Stimulated activated CD8-positive, alpha-beta memory T cell treated with anti-CD3 and anti-CD28 coated beads, Interleukin-15, amount 100 ng/mL, for 24 hours (primary cell): ENCODE measurements around the gene RBP7.
"Not testable (repeated sequence)": the region's sequence is repeated elsewhere in the genome, so short reads cannot be mapped to it uniquely, and the experiment has no call there.

Experiments used
- DNase-seq: peaks from one replicate; pipeline ENCODE4 v3.0.0-alpha.2; 2020; ENCODE audit warnings: low read depth

Gene RBP7

DNA sequence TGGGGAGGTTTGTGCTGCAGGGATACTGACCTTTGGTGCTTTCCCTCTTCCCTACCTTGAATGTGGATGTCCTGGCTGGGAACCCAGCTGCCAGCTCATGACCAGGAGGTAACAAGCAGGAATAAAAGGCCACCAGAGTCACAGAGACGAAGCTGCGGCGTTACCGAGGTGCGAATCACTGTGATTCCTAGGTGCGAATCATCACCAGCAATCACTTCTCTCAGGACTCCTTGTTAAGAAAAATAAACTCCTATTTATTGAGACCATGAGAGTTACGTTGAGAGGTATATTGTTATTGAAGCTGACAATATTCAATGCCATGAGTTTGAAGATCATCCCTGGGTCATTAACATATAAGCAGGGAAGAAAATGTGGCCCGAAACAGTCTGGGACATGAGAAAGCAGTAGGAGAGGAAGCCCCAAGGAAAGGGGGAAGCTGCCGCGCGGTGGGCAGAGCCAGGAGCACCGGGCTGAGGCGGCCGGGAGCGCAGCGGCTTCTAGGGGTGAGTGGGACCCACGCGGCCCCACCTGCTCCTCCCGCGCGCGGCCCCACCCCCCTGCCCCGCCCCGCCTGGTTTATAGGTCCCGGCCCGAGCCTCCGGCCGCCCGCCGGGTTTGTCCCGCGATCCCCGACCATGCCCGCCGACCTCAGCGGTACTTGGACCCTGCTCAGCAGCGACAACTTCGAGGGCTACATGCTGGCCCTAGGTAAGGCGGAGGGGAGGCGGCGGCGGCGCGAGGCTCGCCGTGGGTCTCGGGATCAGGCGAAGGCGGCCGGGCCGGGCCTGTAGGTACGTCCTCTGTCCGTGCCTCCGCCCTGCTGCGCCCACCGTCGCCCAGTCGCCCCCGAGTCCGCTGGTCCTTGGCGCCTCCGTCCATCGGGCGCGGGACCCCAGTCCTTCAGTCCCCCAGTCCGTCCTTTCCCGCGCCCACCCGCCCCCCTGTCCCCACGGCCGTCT, at the start of gene RBP7:
TSS of gene RBP7 (plus strand) at position 605 of the 959 bp plus-strand sequence. CDS start at position 636, 31 bp downstream.
- no peak for DNase-seq

DNA sequence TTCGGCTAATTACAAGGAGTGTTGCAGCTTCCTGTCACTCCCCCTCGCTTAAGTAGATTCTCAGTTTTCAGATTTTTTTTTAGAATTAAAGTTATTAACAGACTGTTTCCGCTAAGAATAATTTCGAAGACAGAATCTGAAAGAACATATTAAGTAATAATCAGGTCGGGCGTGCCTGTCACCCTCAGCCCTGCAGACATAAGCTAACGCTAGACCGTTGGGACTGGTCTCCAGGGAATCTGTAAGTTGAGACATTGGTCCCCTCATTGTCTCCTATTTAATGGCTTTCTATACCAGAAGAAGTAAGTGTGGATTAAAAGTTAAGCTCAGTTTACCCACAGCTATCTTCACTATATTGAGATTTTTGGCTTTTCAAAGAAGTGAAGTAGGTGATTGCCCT, 39.3 kb upstream of the RBP7 start:
- no peak for DNase-seq

DNA sequence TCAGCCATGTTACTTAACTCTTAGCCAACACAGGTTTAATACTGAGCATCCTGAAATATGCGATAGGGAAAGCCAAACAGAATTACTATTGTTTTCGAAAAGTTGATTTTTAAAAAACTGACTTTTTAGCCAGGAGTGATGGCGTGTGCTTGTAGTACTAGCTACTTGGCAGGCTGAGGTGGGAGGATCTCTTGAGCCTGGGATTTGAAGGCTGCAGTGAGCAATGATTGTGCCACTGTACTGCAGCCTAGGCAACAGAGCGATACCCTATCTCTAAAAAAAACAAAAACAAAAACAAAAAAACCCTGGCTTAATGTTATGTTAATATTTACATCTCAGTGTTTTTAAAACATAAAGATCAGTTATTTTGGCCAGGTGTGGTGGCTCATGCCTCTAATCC, 37.0 kb upstream of the RBP7 start:
- no peak for DNase-seq

DNA sequence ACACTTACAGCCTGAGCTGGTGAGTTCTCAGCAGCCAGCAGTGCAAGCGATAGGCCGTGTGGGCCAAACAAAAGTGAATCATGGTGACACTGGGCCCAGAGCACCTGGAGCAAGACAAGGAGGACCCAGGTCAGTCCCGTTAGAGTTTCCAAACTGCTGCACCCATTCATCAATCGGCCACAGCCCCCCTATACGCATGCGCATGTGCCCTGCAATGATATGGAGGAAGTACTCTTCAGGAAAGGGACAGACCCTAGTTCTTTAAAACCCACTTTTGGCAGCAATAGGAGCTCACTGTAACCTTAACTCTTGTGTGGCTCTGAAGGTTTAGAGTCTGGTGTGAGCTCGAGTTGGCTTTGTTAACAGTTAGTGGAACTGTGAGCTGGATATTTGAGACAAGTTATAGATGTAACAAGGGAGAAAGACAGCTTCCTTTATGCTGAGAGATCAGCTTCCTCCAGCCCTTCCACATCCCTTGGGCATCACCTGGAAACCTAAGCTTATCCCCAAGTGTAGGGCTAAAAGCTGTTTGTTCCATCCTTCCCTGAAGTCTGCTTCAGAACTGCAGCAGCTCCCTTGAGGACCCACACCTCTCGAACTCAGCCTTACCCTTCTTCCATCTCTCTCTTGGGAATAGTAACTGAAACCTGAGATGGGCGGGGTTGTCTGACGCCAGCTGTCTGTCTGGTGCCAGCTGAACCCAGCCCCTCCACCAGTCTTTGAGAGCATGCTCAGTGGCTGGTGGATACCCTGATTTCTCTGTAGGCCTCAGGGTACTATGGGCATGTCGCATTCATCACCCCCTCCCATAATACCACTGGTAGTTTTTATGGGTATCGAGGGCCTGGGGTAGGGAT, 36.1 kb upstream of the RBP7 start:
- no peak for DNase-seq

DNA sequence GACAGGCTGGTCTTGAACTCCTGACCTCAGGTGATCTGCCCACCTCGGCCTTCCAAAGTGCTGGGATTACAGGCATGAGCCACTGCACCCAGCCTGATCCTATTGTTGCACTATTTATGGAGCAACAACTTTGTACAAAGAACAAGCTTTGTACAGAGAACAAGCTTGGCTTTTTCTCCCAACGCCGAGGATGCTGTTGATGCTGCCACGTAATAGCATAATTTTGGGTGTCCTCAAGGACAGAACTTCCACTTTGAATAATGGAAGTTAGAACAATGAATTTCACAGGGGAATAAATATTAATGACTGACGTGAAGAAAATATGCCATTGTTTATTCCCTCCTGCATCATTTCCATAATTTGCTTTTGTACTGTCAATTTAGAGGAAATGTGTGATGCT, 12.8 kb upstream of the RBP7 start:
- no peak for DNase-seq

DNA sequence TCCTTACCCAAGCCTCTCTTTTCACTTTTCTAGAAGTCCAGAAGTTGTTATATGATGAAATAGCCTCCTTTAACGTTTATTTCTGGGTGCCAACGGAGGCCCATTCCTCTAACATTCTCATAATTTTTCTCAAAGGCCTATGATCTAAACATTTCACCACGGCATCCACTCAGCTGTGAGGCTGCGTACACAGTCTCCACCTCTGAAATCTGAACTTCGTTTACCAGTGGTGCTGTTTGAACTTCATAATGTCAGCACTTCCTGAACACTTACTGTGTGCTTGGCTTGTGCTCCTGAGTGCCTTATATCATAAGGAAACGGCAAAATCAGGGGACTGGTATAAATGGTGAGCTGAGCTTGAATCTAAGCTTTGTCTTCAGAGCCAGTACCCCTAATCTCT, 12.0 kb upstream of the RBP7 start:
- no peak for DNase-seq

DNA sequence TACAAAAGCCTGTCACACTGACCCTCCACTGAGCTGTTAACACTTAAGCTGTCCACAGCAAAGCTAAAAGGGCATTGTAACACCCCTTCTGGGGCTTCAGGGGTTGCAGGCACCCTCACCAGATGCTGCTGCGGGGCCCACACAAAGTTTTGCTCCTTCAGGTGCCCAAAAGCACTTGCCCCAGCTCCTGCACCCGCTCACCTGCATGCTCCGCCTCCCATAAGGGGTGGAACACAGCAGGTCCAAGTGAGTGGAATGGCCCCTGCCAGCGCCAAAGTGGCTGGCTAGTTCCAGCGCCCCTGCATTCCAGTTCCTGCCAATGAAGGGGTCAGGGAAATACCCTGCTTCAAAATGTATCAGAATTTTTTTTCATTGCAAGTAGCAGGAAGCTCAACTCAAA, 7.3 kb upstream of the RBP7 start:
- no peak for DNase-seq

DNA sequence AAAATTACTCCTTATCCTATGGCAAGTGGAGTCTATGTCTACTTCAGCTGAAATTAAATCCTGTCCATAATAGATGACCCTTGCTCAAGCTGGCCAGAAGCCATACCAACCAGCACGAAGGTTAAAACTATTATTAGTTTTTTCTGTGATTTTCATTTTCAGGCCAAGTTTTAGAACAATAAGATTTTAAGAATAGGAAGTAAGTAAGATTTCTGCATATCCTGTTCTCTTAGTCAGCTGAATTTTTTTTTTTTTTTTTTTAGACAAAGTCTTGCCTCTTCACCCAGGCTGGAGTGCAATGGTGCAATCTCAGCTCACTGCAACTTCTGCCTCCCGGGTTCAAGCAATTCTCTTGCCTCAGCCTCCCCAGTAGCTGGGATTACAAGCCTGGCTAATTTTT, 6.1 kb upstream of the RBP7 start:
- no peak for DNase-seq

DNA sequence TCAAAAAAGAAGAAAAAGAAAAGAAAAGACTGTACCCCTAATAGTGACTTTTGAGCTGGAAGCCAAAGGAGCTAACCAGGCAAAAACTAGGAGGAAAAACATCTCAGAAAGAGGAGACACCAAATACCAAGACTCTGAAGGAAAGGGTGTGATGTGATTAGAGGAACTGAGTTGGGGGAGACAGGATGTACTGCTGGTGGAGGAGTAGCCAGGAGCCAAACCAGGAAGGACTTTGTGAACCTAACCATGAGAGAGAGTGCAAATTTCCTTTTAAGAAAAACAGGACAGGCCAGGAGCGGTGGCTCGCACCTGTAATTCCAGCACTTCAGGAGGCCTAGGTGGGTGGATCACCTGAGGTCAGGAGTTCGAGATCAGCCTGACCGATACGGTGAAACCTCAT, 4.1 kb upstream of the RBP7 start:
- DNase-seq: no peak

DNA sequence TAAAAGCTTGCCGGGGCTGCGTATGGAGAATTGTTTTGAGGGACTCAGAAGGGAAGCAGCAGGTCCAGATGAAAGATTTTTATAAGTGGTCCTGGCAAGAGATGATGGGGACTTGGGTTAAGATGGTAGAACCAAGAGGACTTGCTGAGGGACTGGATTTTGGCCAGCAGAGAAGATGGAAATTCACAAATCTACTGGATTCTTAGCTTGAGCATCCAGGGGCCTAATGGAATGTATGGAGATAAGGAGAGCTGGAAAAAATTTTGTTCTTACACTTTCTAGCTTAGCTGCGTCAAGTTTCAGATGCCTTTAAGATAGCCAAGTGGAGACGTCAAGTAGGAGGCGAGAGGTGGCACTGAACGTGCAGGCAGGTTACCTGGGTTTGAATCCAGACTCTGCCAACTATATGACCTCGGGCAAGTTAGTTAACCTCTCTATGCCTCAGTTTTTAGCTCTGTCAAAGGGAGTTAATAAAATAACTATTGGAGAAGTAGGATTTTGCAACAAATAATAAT, 3.4 kb upstream of the RBP7 start:
- no peak for DNase-seq

DNA sequence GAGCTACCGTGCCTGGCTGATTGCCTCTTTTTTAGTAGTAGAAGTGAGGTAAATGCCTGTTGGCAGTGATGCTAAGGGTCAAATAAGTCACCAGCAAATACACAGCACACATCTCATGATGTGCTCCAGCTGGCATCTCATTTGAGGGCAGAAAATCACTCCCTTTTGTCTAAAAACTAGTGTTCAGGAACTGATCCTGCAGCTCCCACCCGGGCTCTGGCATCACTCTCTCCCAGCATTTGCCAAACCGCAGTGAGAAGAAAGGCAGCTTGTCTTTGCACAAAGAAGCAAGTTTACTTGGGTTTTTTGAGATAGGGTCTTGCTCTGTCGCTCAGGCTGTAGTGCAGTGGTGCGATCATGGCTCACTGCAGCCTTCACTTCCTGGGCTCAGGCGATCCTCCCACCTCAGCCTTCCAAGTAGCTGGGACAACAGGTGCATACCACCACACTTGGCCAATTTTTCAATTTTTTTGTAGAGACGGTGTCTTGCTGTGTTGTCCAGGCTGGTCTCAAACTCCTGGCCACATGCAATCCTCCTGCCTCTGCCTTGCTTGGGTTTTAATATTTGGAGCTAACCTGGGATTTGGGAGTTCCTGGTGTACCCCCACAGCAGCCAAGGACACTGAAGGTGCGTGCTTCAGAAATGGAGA, 4.1 kb downstream of the RBP7 start:
- DNase-seq: no peak

DNA sequence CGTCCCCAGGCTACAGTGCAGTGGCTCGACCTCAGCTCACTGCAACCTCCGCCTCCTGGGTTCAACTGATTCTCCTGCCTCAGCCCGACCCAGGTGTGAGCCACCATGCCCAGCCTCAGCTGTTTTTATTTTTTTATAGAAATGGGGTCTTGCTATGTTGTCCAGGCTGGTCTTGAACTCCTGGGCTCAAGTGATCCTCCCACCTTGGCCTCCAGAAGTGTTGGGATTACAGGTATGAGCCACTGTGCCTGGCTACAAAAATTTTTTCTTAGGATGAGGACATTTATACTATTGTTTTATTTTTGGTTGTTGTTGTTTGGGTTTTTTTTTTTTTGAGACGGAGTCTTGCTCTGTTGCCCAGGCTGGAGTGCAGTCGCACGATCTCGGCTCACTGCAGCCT, 8.2 kb downstream of the RBP7 start:
- not testable (repeated sequence) for DNase-seq

DNA sequence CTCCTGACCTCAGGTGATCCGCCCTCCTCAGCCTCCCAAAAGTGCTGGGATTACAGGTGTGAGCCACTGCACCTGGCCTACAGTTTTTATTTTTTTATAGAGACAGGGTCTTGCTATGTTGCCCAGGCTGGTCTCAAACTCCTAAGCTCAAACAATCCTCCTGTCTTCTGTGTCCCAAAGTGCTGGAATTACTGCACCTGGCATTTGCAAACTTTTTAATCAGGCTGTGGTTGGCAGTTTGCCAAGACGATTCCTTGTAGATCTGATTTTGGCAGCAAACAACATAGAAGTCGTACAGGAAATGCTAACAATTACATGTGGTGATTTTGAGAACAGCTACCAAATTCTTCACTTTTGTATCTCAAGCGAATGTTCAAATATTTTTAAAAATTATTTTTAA, 10.1 kb downstream of the RBP7 start:
- no peak for DNase-seq

DNA sequence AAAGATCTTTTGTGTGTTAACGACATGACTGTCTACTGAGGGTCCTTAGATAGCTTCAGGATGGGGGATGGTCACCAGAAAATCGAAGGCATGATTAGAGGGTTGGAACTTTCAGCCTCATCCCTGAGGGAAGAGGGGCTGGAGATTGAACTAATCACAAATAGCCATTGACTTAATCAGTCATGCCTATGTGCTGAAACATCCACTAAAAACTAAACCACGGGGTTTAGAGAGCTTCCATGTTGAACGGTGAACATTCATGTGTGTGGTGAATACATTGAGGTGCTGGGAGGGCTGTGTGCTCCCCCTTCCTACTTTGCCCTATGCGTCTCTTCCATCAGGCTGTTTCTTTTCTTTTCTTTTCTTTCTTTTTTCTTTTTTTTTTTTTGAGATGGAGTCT, 17.0 kb downstream of the RBP7 start:
- no peak for DNase-seq

DNA sequence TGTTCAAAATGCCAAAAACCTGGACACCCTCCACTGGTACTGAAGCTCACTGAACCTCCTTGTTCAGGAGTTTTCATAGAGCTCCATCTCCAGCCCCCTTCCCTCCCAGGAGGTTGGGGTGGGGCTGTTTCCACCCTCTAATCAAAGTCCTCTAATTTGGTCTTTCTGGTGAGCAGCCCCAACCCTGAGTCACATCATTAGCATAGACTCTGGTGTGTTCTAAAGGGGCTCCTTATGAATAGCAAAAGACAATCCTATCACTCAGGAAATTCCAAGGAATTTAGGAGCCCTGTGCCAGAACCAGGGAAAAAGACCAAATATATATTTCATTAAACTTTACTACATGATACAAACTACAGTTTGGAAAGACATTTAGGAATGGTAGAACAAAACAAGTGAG, 22.5 kb downstream of the RBP7 start:
- no peak for DNase-seq

DNA sequence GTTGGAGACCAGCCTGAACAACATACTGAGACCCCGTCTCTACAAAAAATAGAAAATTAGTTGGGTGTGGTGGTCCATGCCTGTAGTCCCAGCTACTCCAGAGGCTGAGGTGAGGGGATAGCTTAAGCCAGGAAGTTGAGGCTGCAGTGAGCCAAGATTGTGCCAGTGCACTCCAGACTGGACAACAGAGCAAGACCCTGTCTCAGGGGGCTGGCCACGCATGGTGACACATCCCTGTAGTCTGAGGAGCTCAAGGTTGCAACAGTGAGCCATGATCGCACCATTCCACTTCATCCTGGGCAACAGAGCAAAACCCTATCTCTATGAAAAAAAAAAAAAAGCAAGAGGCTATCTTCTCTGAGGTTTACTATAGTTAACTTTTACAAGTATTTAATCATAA, 23.1 kb downstream of the RBP7 start:
- DNase-seq: no peak

DNA sequence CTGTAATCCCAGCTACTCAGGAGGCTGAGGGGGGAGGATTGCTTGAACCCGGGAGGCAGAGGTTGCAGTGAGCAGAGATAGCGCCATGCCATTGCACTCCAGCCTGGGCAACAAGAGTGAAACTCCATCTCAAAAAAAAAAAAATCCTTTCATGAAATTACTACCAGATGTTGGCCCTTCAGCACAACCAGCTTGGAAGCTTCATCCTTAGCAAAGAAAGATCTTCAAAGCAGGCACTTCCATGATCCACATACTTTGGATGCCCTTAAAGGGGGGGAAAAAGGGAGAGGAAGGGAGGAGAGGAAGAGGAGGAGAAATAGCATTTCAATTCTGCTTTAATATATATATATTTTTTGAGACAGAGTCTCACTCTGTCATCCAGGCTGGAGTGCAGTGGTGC, 23.6 kb downstream of the RBP7 start:
- not testable (repeated sequence) for DNase-seq

DNA sequence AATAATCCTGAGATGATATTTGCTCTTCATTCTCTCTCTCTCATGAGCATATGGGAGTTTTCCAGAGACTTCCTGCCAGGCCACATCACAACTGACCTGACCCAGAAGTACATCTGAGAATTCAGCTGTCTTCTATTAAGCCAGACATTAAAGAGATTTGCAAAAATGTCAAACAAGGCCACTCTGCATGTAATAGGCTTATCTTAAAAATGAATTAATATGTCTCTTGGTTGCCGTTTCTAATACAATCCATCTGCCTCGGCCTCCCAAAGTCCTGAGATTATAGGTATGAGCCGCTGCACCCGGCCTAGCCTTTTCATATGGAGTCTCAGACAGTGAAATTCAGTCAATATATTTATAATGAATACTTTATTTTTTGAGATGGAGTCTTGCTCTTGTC, 25.0 kb downstream of the RBP7 start:
- not testable (repeated sequence) for DNase-seq

DNA sequence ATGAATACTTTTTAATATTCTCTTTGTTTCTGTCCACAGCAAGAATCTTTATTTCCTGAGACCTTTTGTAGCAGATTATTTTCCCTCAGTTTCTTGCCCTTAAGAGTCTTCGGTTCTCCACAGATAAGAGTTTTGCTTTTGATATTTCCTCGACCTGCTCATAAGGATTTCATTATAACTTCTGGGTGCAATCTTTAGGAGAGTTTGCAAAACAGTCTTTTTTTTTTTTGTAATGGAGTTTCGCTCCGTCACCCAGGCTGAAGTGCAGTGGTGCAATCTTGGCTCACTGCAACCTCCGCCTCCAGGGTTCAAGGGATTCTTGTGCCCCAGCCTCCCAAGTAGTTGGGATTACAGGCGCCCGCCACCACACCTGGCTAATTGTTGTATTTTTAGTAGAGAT, 25.6 kb downstream of the RBP7 start:
- DNase-seq: no peak

DNA sequence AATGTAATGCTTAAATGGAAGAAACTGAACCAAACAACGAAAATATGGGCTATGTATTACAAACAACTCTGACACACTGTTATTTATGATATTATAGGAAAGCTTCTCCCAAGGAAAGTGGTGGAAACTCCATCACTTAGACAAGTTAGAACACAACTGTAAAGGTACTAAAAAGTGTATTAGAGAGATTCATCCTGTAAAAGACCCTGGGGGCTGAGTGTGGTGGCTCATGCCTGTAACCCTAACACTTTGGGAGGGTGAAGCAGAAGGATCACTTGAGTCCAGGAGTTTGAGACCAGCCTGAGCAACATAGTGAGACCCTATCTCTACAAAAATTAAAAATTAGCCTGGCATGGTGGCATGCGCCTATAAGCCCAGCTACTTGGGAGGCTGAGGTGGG, 28.3 kb downstream of the RBP7 start:
- no peak for DNase-seq

DNA sequence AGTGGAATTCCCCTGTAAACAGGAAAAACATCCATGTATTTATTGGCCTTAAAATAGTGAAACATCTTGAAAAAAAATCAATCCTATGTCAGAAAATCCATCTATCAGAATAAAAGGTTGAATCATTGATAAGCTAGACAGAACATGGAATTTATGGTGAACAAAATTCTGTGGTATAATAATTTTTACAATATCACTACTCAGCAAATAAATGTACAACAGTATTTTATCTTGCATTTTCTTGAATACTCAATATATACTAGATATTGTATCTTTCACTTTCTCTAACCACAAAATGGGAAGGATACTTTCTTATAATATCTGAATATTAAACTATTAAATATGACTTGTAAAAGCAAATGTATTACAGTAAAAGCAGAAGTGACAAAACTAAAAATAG, 30.0 kb downstream of the RBP7 start:
- DNase-seq: no peak

DNA sequence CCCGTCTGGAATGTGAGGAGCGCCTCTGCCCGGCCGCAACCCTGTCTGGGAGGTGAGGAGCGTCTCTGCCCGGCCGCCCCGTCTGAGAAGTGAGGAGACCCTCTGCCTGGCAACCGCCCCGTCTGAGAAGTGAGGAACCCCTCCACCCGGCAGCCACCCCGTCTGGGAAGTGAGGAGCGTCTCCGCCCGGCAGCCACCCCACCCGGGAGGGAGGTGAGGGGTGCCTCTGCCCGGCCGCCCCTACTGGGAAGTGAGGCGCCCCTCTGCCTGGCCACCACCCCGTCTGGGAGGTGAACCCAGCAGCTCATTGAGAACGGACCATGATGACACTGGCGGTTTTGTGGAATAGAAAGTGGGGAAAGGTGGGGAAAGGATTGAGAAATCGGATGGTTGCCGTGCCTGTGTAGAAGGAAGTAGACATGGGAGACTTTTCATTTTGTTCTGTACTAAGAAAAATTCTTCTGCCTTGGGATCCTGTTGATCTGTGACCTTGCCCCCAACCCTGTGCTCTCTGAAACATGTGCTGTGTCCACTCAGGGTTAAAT, 32.0 kb downstream of the RBP7 start:
- DNase-seq: not testable (repeated sequence)
